ENCODE results near the gene OTX1. TPM values are rescaled to one million over a fixed set of nuclear protein-coding genes. Genes with fewer than 3 reads are reported as not detected.
A peak's percentile ranks its signal among the peaks of the same experiment; 100 is the strongest.

The OTX1 gene
- total and polyA plus RNA-seq, 10 of the 15 experiments (the other 5 are each of a cell fraction or from before 2014, with no cell fraction given), result 0.04 to 0.67 (median 0.23) TPM; not detected in 2

GRCh38 chr2:63054841-63055225 lies 4.2 kb downstream of the OTX1 start:
- in situ Hi-C loops (cut with MboI), result no loop called here
- ChIA-PET RAD21 (ENCODE audit: unreplicated experiment) (no interaction called here), POLR2A (no interaction called here), SMC1A (ENCODE audit: uncharacterized antibody, unreplicated experiment) (interaction anchor here (0.6 to 0.9 kb wide), 2 partner anchors 133 to 583 kb away, joined by 3 read pairs; no protein-coding TSS in a partner anchor), CTCF (interaction anchor here (1.0 to 2.9 kb wide), 4 partner anchors 38 to 633 kb away, joined by 3 to 7 read pairs (median 3); no protein-coding TSS in a partner anchor)
- ATAC-seq (no peak), DNase-seq (ENCODE audit: low read depth, low spot score) (no peak), FAIRE-seq (no peak)
- H3K36me3 ChIP-seq (ENCODE audit: control insufficient read depth in 2 of 2, insufficient read depth in 2 of 2, low read length in 1 of 2), result no peaks in the 10 kb centered on the region; a peak in 1 of 4 replicates
- no peak overlapping the region for H3K27ac ChIP-seq (ENCODE audit: control insufficient read depth, insufficient read depth)
- no peaks in the 10 kb centered on the region; the same call in 1 of the 3 replicates for H3K9me3 ChIP-seq (replicated peaks; ENCODE audit: control insufficient read depth, insufficient read depth, low read length)
- H3K4me3 ChIP-seq, result peak overlapping the region; percentile 37; the same call in 1 of the 2 replicates
- no peak overlapping the region for H3K9ac ChIP-seq (ENCODE audit: control insufficient read depth, insufficient read depth, low read length)
- no TSS peak for BruUV-seq (replicated peaks)
- no peaks in the 10 kb centered on the region for H4K20me1 ChIP-seq (ENCODE audit: control insufficient read depth, insufficient read depth)
- H3K27me3 ChIP-seq (replicated peaks in 1 of 2; ENCODE audit: control insufficient read depth in 2 of 2, insufficient read depth in 2 of 2, low read length in 1 of 2), result peaks cover 5 to 22% of the 10 kb centered on the region in 2 experiments
- H3K4me2 ChIP-seq (ENCODE audit: control insufficient read depth, insufficient read depth), result no peak overlapping the region; the same call in 1 of the 2 replicates
- peaks cover 9% of the 10 kb centered on the region; the same call in 1 of the 2 replicates for H3K4me1 ChIP-seq (ENCODE audit: control insufficient read depth, insufficient read depth, low read length)
- TF ChIP-seq ZNF274 (IDR thresholded peaks at IDR 0.05; ENCODE audit: insufficient read depth, insufficient read length), result no peak
- no peak overlapping the region; the same call in 1 of the 2 replicates for H2AFZ ChIP-seq (ENCODE audit: control insufficient read depth, low read depth, low read length)
- H3K79me2 ChIP-seq (ENCODE audit: control insufficient read depth, insufficient read depth, low read length), result no peaks in the 10 kb centered on the region
- intact Hi-C loops (cut with micrococcal nuclease; ENCODE audit: unreplicated experiment), result loop anchor here (10.0 kb wide), 2 partner anchors 270 to 600 kb away; no protein-coding TSS in a partner anchor
- 34% methylated on average over 7 of the region's 7 CpGs for WGBS (ENCODE audit: insufficient coverage, insufficient replicate concordance, low lambda C conversion rate, missing lambda C conversion rate)

- Histone ChIP-seq H3K27ac (ENCODE audit: control insufficient read depth, insufficient read depth) (no peak overlapping the region), H3K9me3 (replicated peaks; ENCODE audit: control insufficient read depth, insufficient read depth, low read length) (no peaks in the 10 kb centered on the region; the same call in 1 of the 3 replicates), H3K9ac (ENCODE audit: control insufficient read depth, insufficient read depth, low read length) (no peak overlapping the region), H4K20me1 (ENCODE audit: control insufficient read depth, insufficient read depth) (no peaks in the 10 kb centered on the region), H3K4me2 (ENCODE audit: control insufficient read depth, insufficient read depth) (peak overlapping the region; percentile 21), H3K79me2 (ENCODE audit: control insufficient read depth, insufficient read depth, low read length) (no peaks in the 10 kb centered on the region), H3K4me3 (peak overlapping the region; percentile 37; the same call in 1 of the 2 replicates), H3K36me3 (ENCODE audit: control insufficient read depth in 2 of 2, insufficient read depth in 2 of 2, low read length in 1 of 2) (no peaks in the 10 kb centered on the region; a peak in 1 of 4 replicates), H3K4me1 (ENCODE audit: control insufficient read depth, insufficient read depth, low read length) (peaks cover 9% of the 10 kb centered on the region; the same call in 1 of the 2 replicates), H2AFZ (ENCODE audit: control insufficient read depth, low read depth, low read length) (no peak overlapping the region), H3K27me3 (replicated peaks in 1 of 2; ENCODE audit: control insufficient read depth in 2 of 2, insufficient read depth in 2 of 2, low read length in 1 of 2) (peaks cover 5 to 21% of the 10 kb centered on the region in 2 experiments)
- no peak for ATAC-seq
- ChIA-PET SMC1A (ENCODE audit: uncharacterized antibody, unreplicated experiment) (interaction anchor here (0.9 kb wide), 1 partner anchor 584 kb away, joined by 3 read pairs; no protein-coding TSS in a partner anchor), CTCF (interaction anchor here (1.0 to 2.9 kb wide), 5 partner anchors 37 to 634 kb away, joined by 3 to 7 read pairs (median 3); no protein-coding TSS in a partner anchor), RAD21 (ENCODE audit: unreplicated experiment) (no interaction called here), POLR2A (no interaction called here)
- 39% methylated on average over 60 of the region's 63 CpGs for WGBS (ENCODE audit: insufficient coverage, insufficient replicate concordance, low lambda C conversion rate, missing lambda C conversion rate)
- no peak for FAIRE-seq
- in situ Hi-C loops (cut with MboI), result no loop called here
- no TSS peak for BruUV-seq (replicated peaks)
- DNase-seq (ENCODE audit: low read depth, low spot score), result no peak
- intact Hi-C loops (cut with micrococcal nuclease; ENCODE audit: unreplicated experiment), result loop anchor here (10.0 kb wide), 2 partner anchors 271 to 601 kb away; no protein-coding TSS in a partner anchor
- TF ChIP-seq MTA3 (IDR thresholded peaks at IDR 0.05; ENCODE audit: borderline replicate concordance, low read length) (no peak), RELA (IDR thresholded peaks at IDR 0.05; ENCODE audit: borderline replicate concordance, partially characterized antibody) (no peak), HDAC6 (IDR thresholded peaks at IDR 0.05; ENCODE audit: unreplicated experiment) (no peak), PRDM15 (CRISPR knock-in tag; IDR thresholded peaks at IDR 0.05) (no peak), SIN3A (IDR thresholded peaks at IDR 0.05; ENCODE audit: low read depth, low read length) (no peak), IRF5 (IDR thresholded peaks at IDR 0.05; ENCODE audit: borderline replicate concordance) (no peak), YBX1 (IDR thresholded peaks at IDR 0.05) (no peak), ETV6 (conservative IDR thresholded peaks at IDR 0.05 in 1 of 2, IDR thresholded peaks at IDR 0.05 in 1 of 2; ENCODE audit: borderline replicate concordance in 1 of 2, low read depth in 1 of 2) (no peak)
Measured at GRCh38 chr2:63055226-63056106, 4.8 kb downstream of the OTX1 start.
